Occipital lobe (tissue), 2 donors: Measurements from ENCODE around the gene CEACAM21. TPM values are rescaled to one million over a fixed set of nuclear protein-coding genes. Genes with fewer than 3 reads are reported as not detected.
A peak's percentile ranks its signal among the peaks of the same experiment; 100 is the strongest.
"Not testable (repeated sequence)": the region's sequence is repeated elsewhere in the genome, so short reads cannot be mapped to it uniquely, and the experiment has no call there.

Experiments
- DNase-seq: peaks from one replicate; lab custom pipeline; 2025; lab: John Stamatoyannopoulos, UW
- total RNA-seq: library from RNA; depleted of rRNA; stranded (reverse); fragments of >200 nt; gene quantifications from one replicate; pipeline ENCODE4 v1.2.3, GENCODE V29; 2014

CEACAM21 gene
- total RNA-seq, 1 donor from 2014 or later: 1.6 TPM

DNA sequence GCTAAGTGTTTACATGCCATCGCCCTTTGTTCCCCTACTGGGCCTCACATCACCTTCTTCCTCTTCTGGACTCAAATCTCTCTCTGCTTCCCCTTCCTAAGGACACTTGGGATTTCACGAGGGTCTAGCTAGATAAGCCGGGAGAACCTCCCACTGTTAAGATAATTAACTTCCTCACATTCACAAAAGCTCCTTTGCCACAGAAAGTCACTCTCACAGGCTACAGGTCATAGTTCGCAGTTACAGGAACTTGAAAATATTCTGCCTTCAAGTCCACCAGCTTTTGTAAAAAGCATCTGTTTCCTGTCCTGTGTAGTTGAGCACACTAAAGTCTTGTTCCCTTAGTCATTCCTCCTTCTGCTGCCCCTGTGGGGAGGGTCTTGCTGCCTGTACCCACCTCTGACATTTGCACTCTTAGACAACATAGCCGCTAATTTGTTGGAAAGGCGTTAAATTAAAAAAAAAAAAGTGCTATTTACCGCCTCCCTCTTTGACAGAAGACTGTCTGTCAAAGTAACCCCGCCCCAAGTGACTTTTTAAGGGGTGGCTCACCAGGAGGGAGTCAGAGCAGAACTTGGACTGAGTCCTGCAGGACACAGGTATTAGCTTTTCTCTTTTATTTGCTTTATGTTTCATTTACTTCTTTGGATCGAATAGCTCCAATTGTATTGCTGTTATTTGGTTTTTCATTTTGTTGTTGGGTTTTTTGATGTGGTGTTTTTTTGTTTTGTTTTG, 26.8 kb upstream of the CEACAM21 start:
- DNase-seq: no peak

DNA sequence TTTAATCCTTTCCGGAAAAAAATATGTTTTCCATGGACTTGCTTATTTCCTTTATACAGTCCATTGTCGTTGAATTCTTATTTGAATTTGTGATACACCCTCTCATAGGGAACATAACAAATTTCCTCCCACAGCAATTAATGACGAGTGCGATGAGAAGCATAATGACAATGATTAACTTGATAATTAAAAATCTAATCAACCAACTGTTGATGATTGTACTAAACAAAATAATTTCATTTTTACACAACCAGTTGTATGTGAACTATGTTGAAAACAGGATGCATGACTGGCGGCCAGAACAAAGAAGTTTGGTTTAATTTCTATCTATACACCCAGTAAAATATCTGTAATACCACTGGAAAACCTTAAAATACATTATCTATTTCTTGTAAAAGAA, 26.1 kb upstream of the CEACAM21 start:
- DNase-seq: no peak

DNA sequence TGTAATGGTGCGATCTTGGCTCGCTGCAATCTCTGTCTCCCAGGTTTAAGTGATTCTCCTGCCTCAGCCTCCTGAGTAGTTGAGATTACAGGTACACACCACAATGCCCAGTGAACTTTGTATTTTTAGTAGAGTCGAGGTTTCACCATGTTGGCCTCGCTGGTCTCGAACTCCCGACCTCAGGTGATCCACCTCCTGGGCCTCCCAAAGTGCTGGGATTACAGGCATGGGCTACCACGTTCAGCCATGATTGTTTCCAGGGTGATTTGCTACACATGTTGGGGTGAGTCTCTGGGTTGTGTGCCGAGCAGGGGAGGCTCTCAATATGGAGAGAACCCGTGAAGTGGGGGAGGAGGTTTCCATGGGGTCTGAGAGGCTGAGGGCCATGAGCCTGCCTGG, 24.8 kb upstream of the CEACAM21 start:
- DNase-seq: no peak

DNA sequence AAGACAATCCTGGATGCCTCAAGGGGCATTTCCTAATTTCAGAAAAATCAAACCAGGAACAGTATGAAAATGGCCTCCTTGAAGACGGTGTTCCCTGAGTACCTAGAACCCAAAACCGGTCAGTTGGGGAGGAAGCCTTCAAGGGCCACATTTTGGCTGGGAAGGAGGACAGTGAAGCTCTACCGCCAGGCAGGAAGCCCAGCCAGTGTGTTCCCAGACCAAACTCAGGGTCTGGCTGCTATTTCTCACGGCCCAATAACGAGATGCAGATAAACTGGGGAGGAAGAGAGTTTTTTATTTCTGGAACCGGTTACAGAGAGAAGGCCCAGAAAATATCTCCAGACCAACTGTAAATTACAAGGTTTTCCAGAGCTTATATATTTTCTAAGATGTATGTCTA, 24.3 kb upstream of the CEACAM21 start:
- no peak for DNase-seq

DNA sequence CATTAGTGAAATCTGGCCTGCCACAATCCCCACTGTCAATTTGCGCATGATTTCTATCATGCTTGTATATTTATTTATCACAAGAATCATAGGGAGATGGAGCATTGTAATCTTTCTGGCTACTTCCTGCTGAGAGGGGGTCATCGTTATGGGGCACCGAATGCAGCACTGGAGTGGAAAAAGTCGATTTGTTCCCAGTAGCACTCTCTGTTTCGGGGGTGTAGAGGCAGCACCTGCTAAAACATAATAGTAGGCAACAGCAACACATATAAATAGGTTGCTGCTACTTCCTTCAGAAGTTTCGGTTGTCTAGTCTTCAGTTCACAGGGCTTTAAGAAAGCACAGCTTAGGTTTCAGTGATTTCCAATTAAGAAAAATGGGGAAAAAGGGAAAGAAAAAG, 23.4 kb upstream of the CEACAM21 start:
- DNase-seq: no peak

DNA sequence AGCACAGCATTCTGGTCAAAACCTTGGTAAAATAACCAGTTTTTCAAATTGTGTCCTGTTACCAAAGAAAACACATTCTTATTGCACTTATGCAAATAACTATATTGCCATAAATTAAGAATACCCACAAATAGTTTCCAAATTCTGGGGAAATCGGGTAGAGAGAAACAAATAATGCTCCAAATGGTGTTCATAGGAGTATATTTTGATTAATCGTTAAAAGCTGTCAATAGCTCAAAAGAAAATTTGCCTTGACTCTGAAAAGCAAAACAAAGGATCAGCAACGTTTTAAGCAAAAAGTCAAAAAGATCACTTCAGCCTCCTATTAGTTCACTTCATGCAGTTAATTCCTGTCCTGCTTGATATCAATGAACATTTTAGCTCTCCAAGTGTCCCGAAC, 22.2 kb upstream of the CEACAM21 start:
- no peak for DNase-seq

DNA sequence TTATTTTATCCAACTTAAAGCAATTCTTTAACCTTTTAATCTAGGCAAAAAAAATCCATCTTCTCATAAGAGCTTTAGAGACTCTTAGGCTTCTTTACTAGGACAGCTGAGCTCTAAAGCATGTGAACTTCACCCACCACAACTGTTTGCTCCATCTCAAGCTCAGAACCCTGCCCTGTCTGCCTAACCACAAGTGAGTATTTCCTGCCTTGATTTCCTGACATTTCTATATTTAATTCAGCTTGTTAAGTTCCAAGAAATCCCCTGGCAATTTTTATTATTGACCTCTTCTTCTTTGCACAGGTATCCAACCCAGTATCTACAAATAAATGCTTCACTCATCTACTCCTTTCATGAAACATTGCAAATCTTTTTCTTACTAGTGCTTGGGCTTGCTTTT, 21.1 kb upstream of the CEACAM21 start:
- no peak for DNase-seq

DNA sequence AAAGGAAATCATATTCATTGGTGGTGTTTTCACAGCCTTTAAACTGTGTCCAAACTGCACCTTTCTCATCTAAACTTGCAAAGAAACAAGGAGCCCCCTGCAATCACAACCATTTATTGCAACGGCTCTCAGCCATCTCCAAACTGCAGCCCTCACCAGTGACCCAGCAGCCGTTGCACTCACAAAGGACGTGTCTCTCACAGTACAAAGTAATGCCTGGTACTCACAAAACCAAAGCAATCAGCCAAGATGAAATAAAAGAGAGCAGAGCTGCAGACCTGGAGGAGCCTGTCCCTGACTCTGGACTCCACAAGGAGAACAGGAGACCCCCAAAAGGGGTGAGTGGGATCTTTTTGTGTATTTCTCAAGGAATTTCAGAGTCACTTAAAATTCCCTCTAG, 20.2 kb upstream of the CEACAM21 start:
- DNase-seq: no peak

DNA sequence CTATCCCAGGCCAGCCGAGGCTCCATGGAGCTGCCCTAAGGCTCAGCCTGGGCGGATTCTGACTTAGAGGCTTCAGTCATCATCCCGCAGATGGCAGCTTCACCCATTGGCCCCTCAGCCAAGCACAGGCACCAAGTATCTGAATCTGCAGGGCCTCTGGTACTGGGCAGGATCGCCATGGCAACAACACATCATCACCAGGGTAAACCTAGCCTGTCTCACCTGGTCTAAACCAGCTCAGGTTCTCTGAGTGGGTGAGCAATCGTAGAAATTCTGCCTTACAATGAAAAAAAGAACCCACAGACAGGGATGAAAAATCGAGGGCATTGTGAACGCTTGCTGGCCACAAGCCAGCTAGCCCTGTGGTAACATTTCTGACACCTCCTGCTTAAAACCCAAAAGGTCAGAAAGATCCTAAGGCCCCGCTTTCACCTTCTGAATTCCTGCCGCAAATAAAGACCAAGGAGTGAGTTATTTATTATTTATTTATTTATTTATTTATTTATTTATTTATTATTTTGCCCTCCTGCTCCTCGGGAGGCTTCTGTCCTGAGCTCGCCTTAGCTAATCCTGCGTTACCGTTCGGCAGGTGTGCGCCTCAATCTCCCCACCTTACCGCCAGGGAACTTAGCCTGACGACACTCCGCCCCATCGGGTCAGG, 12.0 kb upstream of the CEACAM21 start:
- DNase-seq: no peak

DNA sequence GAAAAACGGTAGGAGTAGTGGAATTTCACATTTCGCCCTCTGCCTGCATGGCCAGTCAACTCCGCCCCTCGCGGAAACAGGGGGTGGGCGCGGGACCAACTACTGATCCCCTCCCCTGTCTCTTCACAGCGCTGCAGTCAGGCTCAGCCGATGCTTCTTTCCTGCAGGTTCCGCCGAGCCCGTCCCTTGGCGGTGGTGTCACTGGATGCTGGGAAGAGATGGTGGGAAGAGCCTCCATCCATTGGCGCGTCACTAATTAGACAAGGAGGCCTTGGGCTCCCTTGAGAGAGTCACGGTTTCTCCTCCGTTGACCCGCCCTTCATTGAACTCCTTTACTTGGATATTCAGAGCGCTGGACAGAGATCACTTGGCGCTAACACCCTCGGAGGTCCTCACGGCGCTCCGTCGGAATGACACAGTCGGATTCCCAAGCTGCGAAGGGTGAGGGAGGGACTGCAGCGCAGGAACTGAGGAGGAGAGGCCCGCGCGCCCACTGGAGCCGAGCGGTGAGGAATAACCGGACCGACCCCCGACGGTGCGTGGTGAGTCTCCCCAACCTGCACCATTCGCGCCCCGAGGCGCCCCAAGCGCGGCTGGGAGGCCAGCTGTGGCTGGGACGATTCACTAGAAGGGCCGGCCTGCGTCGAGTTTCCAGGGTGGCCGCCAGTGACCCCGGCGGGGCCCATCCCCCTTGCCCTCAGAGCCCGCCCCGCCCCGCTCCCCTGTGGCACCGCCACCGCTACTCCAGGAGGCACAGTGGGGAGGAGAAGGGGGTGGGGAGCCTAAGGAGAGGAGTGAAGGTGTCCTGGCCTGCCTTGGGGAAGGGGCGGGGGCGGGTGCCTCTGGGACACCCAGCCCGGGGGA, 11.2 kb upstream of the CEACAM21 start:
- no peak for DNase-seq

DNA sequence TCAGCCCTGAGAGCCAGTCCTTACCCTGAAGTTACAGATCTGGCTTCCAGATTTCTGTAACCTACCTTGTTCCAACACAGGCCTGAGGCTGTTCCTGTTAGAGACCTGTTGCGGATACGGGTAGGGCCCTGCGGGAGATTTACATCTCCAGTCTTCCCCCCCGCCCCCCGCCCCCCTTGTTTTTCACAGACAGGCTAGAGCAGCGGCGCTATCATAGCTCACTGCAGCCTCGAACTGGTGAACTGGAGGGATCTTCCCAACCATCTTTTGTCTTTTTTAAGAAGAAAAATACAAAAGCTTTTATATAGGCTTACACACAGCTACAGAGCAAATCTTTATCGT, 10.6 kb upstream of the CEACAM21 start:
- no peak for DNase-seq

DNA sequence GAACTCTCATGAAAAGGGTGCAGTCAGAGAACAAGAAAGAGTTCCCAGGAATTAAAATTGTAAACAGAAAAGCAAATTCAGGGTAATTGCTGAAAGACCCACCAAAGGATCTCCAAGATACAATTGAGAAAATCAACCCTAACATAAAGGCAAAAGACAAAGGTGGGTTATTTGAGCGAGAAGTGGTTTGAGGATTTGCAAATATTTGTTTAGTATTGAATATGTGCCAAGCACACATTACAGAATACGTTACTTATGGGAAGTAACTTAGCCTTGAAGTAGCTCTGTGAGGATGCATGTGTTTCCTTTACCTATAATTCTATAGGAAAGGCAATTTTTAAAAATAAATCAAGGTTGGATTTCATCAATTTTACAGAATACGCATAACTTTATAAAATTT, 10.0 kb upstream of the CEACAM21 start:
- DNase-seq: no peak

DNA sequence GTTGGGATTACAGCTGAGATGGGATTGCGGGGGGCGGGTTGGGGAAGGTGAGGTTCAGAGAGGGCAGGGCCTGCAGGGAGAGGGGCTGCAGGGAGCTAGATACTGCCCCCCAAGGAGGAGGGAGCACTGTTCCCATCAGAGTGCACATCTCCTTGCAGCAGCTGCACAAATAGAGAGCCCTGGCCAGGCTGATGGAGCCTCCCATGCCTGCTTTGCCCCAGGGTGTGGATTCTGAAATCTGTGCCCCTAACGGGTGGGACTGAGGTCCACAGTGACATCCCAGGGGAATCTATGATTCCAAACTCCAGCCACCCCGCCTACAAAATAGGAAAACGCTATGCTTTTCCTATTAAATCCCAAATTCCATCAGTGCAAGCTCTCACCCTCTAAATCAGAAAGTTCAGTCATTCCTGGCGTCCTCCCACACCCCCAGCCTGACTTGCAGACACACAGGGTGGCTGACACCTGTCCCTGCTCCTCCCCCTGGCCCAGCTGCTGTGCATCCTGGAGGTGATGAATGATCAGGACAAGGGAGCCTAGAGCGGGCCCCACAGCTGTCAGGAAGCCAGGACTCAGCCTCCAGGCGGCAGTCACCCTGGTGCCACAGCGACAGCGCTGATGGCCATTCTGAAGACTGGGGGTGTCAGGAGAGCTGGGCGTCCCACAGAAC, 6.3 kb upstream of the CEACAM21 start:
- DNase-seq: no peak

DNA sequence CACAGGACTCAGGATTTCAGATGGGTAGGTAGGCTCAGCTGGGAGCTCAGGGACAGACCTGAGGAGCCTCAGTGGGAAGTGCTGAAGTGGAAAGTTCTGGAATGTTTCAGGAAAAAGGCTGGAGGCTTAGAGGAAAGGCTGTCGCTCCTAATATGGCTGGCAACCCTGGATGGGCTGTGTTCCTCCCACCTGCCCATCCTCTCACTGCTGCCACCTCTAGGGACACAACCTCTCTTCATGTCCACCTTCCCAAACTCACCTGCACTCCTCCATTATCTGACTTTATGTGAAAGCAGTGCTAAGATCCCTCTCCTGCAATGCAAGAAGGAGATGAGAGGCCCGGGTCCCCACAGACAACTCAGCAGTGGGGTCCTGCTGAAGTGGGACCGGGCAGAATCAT, 5.8 kb upstream of the CEACAM21 start:
- DNase-seq: no peak

DNA sequence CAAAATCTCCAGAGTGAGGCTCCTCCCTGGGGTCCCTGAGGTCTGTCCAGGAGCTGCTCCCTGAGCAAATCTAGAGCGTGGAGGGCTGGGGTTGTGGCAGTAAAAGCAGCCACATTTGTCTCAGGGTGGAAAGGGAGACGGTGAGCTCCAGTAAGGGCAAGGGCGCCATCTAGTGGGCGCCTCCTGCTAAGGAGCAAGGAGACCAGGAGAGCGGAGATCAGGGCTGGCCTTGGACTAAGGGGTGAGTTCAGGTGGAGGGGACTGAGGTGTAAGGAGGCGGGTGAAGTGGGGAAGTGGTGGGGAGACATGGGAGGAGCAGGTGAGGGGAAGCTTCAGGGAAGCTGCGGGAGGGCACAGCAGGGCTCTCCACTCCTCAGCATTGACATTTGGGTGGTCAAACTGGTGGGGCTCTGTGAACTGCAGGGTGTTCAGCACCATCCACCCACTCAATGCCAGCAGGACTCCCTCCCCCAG, 5.3 kb upstream of the CEACAM21 start:
- DNase-seq: peak; percentile 22

DNA sequence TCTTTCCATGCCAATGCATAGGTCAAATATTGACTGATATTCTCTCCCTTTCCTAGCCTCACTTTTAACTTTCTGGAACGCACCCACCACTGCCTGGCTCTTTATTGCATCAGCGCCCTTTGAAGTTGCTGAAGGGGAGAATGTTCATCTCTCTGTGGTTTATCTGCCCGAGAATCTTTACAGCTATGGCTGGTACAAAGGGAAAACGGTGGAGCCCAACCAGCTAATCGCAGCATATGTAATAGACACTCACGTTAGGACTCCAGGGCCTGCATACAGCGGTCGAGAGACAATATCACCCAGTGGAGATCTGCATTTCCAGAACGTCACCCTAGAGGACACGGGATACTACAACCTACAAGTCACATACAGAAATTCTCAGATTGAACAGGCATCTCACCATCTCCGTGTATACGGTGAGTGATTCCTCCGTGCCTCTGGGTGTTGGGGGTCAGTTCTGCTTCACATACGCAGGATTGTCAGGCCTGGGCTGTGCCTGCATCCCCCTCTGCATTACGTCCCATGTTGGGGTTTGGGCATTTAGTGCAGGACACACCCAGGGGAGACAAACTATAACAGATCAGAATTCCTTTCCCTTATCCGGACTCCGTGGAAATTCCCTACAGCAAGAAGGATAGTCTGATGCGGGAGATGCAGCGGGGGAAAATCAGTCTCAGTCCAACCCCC, 1.3 kb downstream of the CEACAM21 start:
- DNase-seq: no peak

DNA sequence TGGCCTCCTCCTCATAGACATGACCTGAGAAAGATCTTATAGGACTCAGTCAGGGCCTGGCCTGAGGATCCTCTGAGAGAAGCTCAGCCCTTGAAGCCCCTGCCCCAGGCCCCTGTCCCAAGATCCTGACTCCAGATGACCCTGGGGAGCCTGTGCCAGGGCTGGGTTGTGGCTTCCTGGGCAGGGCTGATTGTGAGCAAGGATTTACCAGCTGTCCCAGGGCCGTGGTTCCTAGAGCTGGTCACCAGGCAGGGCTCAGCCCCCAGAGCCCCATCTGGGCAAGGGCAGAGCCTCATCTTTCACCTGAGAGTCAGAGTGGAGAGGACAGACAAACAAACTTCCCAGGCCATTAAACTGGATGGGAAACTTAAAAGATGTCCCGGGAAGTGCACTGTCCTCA, 1.9 kb downstream of the CEACAM21 start:
- DNase-seq: no peak

DNA sequence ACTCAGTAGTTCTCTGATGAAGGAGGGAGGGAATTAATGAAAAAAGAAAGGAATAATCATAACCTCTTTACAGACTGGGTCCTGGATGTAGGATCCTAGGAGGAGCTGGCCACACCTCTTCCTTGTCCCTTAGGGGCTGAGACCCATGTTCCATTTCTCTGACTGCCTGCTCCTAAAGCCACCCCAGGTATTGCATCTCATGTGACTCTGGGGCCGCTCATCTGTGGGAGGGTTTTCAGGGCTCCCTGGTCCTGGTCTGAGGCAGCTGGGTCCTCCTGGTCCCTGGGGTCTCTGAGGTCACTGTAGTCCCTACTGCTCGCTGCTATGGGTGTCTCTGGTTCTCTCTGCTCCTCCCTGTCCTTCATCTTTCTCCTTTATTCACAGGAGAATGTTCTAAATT, 2.9 kb downstream of the CEACAM21 start:
- DNase-seq: no peak

DNA sequence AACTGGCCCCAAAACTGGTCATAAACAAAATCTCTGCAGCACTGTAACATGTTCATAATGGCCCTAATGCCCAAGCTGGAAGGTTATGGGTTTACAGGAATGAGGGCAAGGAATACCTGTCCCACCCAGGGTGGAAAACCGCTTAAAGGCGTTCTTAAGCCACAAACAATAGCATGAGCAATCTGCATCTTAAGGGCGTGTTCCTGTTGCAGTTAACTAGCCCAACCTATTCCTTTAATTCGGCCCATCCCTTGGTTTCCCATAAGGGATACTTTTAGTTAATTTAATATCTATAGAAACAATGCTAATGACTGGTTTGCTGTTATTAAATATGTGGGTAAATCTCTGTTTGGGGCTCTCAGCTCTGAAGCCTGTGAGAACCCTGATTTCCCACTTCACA, 5.1 kb downstream of the CEACAM21 start:
- not testable (repeated sequence) for DNase-seq

DNA sequence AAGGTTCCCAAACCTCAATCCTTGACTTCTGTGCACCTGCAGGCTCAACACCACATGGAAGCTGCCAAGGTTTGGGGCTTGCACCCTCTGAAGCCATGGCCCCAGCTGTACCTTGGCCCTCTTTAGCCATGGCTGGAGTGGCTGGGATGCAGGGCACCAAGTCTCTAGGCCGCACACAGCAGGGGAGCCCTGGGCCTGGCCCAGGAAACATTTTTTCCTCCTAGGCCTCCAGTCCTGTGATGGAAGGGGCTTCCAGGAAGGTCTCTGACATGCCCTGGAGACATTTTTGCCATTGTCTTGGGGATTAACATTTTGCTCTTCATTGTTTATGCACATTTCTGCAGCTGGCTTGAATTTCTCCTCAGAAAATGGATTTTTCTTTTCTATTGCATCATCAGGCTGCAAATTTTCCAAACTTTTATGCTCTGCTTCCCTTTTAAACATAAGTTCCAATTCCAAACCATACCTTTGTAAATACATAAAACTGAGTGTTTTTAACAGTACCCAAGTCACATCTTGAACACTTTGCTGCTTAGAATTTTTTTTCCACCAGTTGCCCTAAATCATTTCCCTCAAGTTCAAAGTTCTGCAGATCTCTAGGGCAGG, 6.7 kb downstream of the CEACAM21 start:
- not testable (repeated sequence) for DNase-seq

DNA sequence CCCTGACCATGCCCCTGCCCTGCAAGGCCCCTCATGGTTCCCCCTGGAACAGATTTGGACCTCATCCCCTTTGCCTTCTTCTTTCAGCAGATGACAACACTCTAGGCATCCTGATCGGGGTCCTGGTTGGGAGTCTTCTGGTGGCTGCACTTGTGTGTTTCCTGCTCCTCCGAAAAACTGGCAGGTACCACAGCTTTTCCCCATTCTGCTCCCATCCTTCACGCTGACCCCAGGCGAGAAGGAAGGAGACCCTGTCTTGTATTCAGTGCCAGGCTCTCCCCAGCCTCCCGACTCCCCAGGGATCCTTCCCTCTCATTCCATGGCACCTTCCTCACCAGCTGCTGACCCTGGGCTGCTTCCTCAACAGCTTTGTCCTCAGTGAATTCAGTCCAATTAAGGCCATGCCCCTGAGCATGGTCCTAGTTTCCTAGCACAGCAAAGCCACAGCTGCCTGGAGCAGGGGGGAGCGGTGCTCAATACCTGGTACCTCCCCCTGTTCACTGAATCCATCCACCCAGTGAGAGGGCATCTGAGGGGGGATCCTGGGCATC, 8.4 kb downstream of the CEACAM21 start:
- no peak for DNase-seq
